GM11168 (cell line): ENCODE results near the gene TEDC1.

Experiments used
- in situ Hi-C: fragments of 300-500 bp; cut with MboI; formaldehyde crosslinking; loops from one replicate; pipeline ENCODE4 v1.12.0; 2022; ENCODE audit warnings: low sequenced_read_pairs; ENCODE audit not compliant: unreplicated experiment

The TEDC1 gene

DNA sequence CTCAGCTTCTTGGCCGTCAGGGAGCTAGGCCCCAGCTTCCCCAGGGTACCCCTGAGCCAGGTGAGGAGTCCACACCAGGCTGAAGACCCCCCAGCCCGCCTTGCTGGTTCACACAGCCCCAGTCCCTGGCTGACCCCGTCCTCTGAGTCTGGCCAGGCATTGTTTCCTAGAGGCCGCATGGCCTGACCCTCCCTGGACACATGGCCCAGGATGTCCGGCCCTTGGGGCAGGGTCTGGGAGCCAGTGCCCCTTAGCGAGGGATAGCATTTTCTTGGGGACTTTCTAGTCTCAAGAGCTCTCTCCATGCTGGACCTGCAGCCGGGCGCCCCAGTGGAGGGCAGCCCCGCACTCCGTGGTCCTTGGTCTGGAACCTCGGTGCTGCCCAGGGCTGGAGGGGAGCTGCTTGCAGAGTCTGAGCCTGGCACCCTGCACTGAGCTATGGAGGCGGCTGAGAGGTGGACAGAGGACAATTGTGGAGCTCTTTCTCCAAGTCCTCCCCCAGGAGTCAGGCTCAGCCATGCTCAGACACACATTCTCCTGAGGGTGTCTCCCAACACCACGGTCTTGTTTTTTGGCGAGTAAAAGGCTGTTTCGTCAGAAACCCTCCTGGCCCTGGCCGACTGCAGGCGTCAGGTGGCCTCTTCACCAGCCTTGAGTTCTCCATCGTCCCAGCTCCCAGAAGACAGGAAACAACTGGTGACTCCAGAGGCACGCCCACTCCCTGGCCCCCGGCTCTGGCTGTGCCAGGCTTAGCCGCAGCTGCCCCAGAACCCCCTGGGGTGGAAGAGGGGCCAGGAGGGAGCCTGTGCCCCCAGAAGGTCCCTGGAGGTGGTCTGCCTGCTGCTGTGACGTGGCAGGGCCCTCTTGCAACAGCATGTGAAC lies 34.1 kb upstream of the TEDC1 start:
- in situ Hi-C loops, result no loop called here

GRCh38 chr14:105458010-105458409 lies 33.0 kb upstream of the TEDC1 start:
- in situ Hi-C loops, result no loop called here

DNA sequence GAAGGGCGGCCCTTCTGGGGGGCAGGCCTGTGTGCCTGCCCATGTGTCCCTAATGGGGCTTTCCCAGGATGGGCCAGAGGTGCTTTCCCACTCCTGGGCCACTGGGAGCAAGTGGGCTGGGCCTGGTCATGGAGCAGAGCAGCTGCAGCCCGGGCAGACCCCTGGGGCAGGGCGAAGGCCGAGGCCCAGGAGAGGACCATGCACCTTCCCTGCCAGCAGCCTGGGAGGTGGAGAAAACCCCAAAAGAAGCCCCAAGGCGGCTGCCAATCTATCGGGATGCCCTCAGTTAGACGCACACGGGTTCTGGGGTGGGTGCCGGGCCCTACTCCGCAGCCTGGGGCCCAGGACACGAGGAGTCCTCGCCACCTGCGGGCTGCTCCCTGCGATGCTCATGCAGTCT lies 32.5 kb upstream of the TEDC1 start:
- in situ Hi-C loops, result no loop called here

- in situ Hi-C loops, result no loop called here
Measured at GRCh38 chr14:105460116-105460515, 30.9 kb upstream of the TEDC1 start.

DNA sequence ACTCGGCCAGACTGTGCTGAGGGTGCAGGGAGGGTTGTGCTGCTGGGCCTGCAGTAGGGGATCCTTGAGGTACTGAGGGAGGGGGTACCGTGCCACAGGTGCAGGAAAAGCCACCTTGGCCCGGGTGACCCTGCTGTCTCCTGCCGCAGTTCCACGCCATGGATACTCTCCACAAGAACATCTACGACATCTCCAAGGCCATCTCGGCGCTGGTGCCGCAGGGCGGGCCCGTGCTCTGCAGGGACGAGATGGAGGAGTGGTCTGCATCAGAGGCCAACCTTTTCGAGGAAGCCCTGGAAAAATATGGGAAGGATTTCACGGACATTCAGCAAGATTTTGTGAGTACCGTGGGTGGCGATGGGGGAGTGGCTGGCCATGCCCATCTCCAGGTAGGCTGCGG lies 30.4 kb upstream of the TEDC1 start:
- in situ Hi-C loops, result no loop called here

DNA sequence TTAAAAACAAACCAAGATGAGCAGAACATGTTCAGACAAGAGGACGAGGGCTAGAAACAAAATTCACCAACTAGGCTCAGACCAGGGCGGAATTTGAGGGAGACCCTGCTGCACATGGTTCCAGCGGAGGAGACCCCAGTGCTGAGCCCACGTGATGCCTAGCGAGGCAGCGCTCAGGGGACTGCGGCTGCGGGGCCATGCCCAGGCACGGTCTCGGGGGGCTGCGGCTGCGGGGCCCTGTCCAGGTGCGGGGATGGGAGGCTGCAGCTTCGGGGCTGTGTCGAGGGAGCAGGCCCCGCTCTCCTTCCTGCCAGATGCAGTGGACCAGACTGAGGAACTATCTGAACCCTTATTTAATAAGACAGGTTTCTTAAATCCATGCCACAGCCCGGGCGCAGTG lies 29.1 kb upstream of the TEDC1 start:
- in situ Hi-C loops, result no loop called here

GRCh38 chr14:105464501-105464900 lies 26.5 kb upstream of the TEDC1 start:
- in situ Hi-C loops, result no loop called here

- in situ Hi-C loops, result no loop called here
Measured at GRCh38 chr14:105465209-105466031, 25.6 kb upstream of the TEDC1 start.

DNA sequence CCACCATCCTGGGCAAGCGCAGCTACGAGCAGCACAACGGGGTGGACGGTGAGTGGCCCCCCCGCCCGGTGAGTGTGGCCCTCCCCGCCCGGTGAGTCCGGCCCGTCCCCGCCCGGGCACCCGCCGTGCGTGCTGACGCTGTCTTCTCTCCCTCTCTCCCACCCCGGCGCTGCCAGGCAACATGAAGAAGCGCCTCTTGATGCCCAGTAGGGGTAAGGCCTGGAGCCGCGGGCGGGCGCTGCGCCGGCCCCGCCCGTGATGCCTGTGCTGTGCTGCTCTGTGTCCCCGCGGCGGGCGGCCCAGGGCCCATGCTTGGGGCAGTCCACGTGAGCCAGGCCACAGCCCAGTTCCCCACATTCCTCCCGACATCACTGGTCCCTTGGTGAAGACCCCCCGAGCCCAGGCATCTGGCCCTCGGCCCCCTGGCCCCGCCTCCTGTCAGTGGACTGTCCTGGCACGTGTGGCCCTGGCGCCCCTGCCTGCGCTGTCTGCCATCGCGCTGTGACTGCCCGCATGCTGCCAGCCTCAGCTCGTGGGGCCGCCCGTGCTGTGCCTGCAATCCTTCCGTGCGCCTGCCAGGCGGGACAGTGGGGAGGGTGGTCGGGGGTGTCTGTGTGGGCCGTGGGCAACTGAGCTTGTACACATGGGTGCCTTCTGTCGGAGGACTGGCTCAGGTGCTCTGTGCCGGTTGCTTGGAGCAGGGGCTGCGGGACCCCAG lies 24.4 kb upstream of the TEDC1 start:
- in situ Hi-C loops, result no loop called here

DNA sequence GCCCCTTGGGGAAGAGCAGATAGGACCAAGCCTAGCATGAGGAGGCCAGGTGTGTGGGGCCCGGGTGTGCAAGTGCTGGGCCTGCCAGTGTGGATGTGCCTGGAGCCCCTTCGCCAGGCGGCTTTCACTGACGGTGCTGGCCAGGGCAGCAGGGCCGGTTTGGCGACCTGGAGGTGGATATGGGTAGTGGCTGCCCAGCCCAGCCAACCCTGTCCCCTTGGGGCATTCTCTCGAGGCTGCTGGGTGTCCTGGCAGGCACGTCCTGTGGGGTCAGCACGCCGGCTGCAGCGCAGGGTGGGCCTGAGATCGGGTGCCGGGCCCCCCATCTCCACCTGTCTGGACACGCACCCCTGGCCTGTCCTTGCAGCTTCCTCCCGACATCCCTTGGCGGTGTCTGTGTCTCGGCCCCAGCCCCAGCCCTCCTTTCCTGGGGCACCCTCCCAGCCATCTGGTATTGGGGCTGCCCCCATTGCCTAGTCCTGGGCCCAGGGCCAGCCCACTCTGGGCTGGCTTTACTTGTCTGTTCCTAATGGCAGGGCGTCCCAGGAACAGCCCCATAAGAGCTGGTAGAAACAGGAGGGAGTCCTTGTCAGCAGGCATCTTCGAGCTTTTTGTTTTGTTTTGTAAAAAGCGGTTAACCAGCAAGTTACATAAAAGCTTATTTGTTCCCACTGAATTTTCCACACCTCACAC lies 23.7 kb upstream of the TEDC1 start:
- in situ Hi-C loops, result no loop called here

- in situ Hi-C loops, result no loop called here
Measured at GRCh38 chr14:105467942-105468471, 23.0 kb upstream of the TEDC1 start.

DNA sequence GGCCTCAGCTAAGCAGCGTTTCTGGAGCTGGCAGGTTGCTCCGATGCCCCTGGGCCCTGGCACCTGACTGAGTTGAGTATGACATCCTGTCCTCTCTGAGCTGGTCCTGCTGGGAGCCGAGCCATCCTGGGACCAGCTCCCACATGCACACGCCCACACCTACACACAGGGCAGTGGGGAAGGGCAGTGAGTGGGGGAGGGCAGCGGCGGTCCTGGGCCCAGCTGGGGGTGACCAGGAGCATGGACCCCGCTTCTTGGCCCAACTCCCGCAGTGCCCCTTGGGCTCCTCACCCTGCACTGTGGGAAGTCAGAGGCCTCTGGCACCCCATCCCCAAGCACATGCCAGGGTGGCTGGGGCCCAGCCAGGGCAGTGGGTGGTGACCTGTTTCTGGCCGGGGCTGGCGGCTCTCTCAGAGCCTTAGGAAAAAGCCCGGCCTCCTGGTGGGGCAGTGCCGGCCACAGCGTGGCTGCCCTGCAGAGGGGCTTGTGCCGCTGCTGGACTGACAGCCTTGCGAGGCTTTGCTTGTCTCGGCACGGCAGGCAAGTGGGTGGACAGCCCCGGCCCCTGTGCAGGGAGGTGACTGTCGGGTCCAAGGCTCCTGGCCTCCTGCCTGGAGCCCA lies 22.3 kb upstream of the TEDC1 start:
- in situ Hi-C loops, result no loop called here

DNA sequence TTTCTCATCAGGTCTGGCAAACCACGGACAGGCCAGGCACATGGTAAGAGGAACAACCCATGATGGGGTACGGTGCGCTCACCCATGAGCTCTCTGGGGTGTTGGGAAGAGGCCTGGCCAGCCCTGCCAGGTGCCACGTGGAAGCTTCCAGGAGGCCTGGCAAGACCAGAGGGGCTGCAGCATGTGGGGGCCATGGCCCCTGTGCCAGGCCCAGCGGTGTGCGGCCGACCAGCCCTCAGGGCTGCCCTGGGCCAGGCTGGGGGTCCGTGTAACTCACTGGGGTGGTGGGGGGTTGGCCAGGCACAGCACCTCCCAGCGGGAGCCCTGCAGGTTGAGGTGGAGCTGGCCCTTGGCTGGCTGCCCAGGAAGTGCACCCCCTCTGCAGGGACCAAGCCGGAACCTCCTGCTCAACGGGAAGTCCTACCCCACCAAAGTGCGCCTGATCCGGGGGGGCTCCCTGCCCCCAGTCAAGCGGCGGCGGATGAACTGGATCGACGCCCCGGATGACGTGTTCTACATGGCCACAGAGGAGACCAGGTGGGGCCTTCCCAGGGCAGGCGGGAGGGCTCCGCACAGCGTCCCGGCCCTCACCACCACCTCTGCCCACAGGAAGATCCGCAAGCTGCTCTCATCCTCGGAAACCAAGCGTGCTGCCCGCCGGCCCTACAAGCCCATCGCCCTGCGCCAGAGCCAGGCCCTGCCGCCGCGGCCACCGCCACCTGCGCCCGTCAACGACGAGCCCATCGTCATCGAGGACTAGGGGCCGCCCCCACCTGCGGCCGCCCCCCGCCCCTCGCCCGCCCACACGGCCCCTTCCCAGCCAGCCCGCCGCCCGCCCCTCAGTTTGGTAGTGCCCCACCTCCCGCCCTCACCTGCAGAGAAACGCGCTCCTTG lies 21.3 kb upstream of the TEDC1 start:
- in situ Hi-C loops, result loop anchor here (10.0 kb wide), 1 partner anchor 95 kb away; no protein-coding TSS in a partner anchor

GRCh38 chr14:105470350-105471296 lies 20.4 kb upstream of the TEDC1 start:
- in situ Hi-C loops, result loop anchor here (10.0 kb wide), 1 partner anchor 96 kb away; no protein-coding TSS in a partner anchor

DNA sequence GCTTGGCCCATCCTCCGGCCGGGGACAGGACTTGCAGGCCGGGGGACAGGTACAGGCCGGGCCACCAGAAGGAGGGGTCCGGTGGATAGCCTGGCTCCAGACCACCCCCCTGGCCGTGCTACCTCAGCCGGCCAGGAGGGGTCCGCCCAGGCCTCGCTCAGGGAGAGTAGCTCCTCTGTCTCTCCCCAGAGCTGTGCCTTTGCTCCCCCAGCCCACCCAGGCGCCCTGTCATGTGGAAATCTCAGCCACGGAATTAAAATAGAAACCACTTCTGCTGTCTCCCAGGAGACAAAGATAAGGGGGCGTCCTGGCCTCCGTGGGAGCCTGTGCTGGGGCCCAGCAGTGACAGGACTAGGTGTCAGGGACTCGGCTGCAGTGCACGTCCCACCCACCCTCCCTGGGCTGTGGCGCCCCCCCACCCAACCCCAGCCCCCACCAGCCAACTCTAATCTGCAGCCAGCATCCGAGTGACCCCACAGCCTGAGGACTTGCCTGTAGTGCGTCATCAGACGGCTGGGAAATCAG lies 19.7 kb upstream of the TEDC1 start:
- in situ Hi-C loops, result loop anchor here (10.0 kb wide), 1 partner anchor 97 kb away; no protein-coding TSS in a partner anchor

GRCh38 chr14:105471823-105472485 lies 19.1 kb upstream of the TEDC1 start:
- in situ Hi-C loops, result loop anchor here (10.0 kb wide), 1 partner anchor 97 kb away; no protein-coding TSS in a partner anchor
